Activated CD4-positive, alpha-beta T cell treated with anti-CD3 and anti-CD28 coated beads, Interleukin-2, amount 50 U/mL, for 4 hours (primary cell): ENCODE data around the gene EFCAB11.

ENCODE experiments used
- DNase-seq, 2 experiments: peaks; one replicate each; pipeline ENCODE4 v3.0.0-alpha.2; 2020

Gene EFCAB11

DNA sequence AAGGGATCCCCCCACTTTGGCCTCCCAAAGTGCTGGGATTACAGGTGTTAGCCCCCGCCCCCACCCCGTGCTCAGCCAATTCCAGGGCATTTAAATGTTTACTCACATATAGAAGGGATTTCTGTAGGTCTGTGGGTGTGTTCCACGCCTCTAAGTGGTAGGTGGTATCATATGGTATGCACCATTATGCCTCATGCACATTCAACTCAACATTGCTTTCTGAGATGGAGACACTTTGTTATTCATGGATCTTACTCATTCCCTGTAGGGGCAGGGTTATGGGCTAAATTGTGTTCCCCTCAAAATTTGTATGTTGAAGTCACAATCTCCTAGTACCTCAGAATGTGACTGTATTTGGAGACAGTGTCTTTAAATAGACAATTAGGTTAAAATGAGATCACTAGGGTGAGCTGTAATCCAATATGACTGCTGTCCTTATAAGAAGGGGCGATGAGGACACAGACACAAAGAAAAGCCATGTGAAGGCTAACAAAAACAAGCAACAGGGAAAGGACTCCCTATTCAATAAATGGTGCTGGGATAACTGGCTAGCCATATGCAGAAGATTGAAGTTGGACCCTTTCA lies 200.6 kb downstream of the EFCAB11 start:
- no peak for DNase-seq

DNA sequence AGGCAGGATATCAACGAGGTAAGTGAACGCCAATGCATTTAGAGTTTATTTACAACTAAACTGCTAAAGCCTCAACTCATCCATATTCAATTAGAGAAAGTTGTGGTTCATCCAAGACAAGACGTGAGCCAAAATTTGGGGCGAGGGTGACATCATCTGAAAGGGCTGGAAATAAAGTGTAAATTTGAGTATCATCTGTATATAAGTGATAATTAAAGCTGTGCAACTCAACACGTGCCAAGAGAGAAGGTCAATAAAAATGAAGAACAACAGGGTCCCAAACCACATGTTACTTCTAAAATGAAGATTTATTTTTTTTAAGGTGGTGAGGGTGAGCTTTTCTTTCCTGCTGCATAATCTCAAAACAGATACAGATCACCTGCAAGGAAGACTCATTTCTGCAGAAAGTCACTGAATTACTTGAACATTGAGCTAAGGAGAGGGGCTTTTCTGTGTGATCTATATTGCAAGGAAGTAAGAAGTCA lies 203.6 kb downstream of the EFCAB11 start:
- DNase-seq = no peak

DNA sequence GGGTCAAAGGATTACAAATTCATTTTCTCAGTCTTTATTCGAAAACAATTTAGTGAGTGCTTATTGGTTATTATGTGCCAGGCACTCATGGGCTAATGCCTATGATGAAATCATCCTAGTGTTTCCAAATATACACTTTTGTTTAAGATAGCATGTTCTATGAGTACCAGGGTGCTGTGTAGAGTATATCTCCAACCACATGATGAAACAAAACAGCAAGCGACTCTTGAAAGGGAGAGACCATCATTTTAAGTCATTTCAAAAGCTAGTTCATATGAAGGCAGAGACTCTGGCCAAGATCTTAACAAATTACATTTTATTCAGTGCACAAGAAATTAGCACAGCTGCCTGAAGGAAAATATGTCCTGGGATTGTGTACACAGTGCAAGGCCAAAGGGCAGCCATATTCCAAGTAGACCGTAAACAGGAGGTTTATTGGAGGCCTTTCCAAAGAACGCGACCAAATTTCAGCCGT lies 204.2 kb downstream of the EFCAB11 start:
- no peak for DNase-seq

DNA sequence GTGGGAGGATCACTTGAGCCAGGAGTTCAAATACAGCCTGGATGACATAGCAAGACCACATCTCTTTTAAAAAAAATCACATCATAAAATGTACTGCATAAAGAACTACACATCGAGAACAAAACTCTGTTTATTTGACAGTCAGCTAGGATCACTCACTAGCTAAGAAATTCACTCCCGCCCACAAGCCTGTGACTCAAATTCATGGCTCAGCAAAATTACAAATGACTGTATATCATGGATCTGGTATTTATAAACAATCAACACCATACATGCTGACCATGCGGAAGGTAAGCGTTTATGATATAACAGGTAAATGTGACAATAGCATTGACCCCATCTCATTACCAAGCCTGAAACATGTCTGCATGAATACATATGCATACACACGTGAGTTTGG lies 206.5 kb downstream of the EFCAB11 start:
- no peak for DNase-seq

GRCh38 chr14:89747126-89747525 lies 207.4 kb downstream of the EFCAB11 start:
- no peak for DNase-seq

DNA sequence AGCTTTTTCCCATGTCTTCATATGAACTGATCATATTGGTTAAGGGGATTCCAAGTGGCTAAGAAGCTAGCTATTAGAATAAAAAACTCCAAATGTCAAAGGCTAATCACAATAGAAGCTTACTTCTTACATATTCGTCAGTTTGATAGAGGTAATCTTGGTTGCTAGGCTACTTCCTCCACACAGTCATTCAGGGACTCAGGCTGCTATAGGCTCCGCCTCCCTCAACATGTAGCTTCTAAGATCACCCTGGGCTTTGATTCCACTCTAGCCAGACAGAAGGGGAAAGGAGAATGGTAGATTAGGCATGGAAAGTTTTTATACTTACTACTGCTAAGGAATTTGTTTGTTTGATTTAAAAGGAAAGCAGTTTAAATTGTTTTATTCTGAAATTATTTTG lies 207.9 kb downstream of the EFCAB11 start:
- no peak for DNase-seq

DNA sequence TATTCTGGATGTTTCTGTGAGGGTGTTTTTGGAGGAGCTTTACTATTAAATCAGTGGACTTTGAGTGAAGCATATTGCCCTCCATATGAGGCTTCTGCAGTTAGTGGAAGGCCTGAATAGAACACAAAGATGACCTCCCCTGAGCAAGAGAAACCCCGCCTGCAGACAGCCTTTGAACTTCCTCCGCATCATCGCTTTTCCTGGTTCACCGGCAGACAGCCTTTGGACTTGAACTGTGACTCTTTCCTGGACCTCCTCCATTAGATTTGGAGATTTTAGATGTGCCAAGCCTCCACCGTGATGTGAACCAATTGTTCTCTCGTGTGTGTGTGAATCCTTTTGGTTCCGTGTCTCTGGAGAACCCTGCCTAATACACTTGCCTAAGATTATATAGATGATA lies 208.4 kb downstream of the EFCAB11 start:
- no peak for DNase-seq
